Subcutaneous abdominal adipose tissue (tissue), 5 donors: Measurements from ENCODE around the gene MUS81.
A peak's percentile ranks its signal among the peaks of the same experiment; 100 is the strongest.
"Not testable (repeated sequence)": the region's sequence is repeated elsewhere in the genome, so short reads cannot be mapped to it uniquely, and the experiment has no call there.

ENCODE experiments used
- H3K27ac ChIP-seq: one replicate; pipeline ENCODE4 v1.7.0; 2013; ENCODE audit warnings: low read depth, mild to moderate bottlenecking, inconsistent platforms, low read length, moderate library complexity
- H3K27me3 ChIP-seq, 5 donors: one replicate each; pipeline ENCODE4 v1.7.0; 2013; ENCODE audit warnings: low read length in 5 of 5, inconsistent platforms in 1 of 5; ENCODE audit not compliant: control insufficient read depth in 5 of 5, insufficient read depth in 4 of 5
- H3K36me3 ChIP-seq, 5 donors: one replicate each; pipeline ENCODE4 v1.7.0; 2013; ENCODE audit warnings: low read length in 5 of 5; ENCODE audit not compliant: control insufficient read depth in 5 of 5, insufficient read depth in 5 of 5
- H3K4me1 ChIP-seq, 5 donors: one replicate each; pipeline ENCODE4 v1.7.0; 2013; ENCODE audit warnings: low read length in 5 of 5, mild to moderate bottlenecking in 3 of 5, moderate library complexity in 1 of 5; ENCODE audit not compliant: control insufficient read depth in 5 of 5, insufficient read depth in 5 of 5
- H3K4me3 ChIP-seq, 5 donors: one replicate each; pipeline ENCODE4 v1.7.0; 2013; ENCODE audit warnings: low read length in 5 of 5, low read depth in 1 of 5
- H3K9ac ChIP-seq, 5 donors: one replicate each; pipeline ENCODE4 v1.7.0; 2013; ENCODE audit warnings: low read length in 5 of 5, mild to moderate bottlenecking in 4 of 5, moderate library complexity in 3 of 5
- H3K9me3 ChIP-seq, 5 donors: one replicate each; pipeline ENCODE4 v1.7.0; 2013; ENCODE audit warnings: low read length in 5 of 5; ENCODE audit not compliant: control insufficient read depth in 5 of 5
- donor health status: healthy.
- donor health status: healthy.
- donor health status: healthy.
- donor health status: healthy.
- donor health status: healthy.

MUS81 gene

DNA sequence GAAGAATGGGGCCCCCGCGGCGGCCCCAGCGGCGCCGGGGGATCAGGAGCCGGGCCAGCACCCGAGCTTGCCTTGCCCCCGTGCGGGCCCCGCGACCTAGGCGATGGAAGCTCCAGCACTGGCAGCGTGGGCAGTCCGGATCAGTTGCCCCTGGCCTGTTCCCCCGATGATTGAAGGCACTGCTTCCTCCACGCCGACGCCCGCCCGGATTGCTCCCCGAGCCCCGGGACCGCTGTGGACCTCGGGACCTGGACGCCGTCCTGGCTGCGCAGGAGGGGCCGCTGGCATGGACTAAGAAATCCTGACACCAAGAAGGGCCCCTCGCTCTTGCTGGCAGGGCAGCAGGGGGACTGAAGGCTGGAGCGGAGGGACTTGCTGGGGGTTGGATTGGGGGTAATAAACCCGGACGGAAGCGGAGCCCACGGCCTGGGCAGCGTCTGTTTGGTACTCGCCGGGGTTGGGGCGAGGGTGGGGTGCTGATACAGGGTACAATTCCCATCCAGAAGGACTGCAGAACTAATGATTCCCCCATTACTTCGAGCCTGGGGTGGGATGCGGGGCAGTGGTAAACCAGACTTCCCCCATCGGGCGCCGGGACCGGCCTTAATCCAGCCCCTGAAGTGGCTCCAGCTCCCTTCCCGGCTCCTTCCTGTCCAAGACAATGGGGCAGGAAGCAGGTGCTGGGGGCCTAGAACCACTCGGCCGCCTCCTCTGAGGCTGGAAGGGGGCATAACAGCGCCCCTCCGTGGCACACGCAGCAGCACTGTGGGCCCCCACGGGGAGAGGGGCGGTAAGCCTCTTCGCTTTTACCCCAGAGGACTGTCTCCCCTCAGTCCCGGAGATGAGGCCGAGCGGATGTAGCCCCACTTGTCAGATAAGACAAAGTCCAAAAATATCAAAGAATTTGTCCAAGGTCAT is 31.2 kb downstream of the MUS81 start:
- Histone ChIP-seq H3K4me3 (peak overlapping the region; percentile 59 to 88 (median 78)), H3K9me3 (no peaks in the 10 kb centered on the region), H3K4me1 (peaks cover 8 to 68% (median 62%) of the 10 kb centered on the region in 5 donors), H3K36me3 (peaks cover 2 to 6% (median 4%) of the 10 kb centered on the region in 5 donors), H3K27me3 (no peaks in the 10 kb centered on the region), H3K9ac (peak overlapping the region; percentile 26 to 79 (median 77)), H3K27ac (peak overlapping the region; percentile 99)

DNA sequence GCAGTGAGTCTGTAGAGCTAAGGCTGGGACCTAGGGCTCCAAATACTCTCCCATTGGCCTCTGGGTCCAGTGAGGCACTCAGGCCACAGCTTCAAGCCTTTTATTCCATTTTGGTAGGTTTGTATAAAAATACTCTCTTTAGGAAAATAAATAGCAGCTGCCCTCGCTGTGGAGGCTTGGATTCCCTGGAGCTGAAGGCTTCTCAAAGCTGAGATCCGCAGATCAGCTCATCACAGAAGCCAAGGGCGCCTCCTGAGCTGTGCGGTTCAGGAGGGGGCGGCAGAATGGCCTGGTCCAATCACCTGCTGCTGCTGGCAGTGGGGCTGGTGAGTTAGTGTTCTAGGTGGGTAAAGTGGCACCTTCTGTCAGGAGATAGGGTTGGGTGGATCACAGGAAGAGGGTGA is 31.9 kb downstream of the MUS81 start:
- not testable (repeated sequence) for H3K9me3 ChIP-seq, H3K27me3 ChIP-seq, H3K36me3 ChIP-seq
- peak overlapping the region; percentile 99 for H3K27ac ChIP-seq
- peaks cover 8 to 68% (median 62%) of the 10 kb centered on the region in 5 donors for H3K4me1 ChIP-seq
- H3K4me3 ChIP-seq = peak overlapping the region in 4 of 5 donors; percentile 59 to 88 (median 75)
- peak overlapping the region; percentile 26 to 79 (median 77) for H3K9ac ChIP-seq

DNA sequence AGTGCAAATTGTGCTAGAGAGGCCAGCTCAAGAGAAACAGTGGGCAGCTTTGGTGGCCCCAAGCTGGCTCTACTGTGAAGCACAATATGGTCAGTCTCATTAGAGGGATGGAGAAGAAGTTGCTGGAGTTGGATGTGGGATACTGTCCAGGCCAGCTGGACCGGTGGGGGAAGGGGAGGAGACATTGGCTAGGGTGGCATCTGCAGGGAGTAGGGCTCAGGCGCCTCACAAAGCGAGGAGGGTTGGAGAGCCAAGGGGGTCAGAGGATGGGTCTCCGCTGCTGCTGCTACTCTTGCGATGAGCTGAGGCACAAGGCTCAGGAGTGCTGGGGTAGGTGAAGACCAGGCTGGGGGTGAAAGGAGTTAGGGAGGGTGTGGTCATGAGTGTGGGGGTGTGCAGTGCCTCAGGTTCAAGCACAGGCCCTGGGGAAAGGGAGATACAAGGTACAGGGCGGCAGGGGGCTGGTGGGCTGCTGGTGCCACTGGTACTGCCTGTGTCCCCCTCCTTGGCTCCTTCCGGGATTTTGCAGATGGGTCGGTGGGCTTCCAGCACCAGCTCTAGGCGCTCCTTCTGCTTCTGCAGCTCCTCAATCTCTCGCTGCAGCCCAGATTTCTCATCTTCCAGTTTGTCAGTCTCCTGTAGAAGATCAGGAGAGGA is 32.6 kb downstream of the MUS81 start:
- Histone ChIP-seq H3K27ac (peak overlapping the region; percentile 99), H3K4me1 (peaks cover 8 to 61% (median 56%) of the 10 kb centered on the region in 5 donors), H3K4me3 (peak overlapping the region in 4 of 5 donors; percentile 44 to 88 (median 75)), H3K36me3 (no peaks in the 10 kb centered on the region), H3K27me3 (no peaks in the 10 kb centered on the region), H3K9ac (no peak overlapping the region), H3K9me3 (no peaks in the 10 kb centered on the region)

DNA sequence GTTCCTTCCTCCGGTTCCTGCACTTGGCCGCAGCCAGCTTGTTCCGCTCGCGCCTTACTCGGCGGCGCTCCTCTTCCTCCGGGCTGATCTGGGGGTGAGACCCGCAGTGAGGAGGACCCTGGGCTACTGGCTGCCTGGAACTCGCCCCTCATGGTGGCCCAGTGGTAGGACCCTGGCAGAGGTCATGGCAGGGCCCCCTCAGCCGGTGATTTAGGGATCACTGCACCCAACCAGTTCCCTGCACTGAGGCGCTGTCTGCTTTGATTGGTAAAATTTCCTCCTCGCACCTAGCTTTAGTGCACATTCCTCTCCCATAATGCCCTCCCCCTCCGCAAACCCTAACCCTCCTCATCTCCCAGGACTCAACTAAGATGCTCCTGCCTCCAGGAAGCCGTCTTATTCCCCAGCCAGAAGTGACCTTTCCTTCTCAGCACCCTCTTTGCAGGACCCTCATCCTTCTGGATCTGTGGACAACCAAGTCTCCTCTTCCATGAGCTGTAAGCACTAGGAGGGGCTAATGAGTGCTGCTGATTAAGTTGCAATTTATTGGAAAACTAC is 33.9 kb downstream of the MUS81 start:
- H3K4me1 ChIP-seq = peaks cover 8 to 56% (median 52%) of the 10 kb centered on the region in 5 donors
- H3K27me3 ChIP-seq = peaks cover 0 to 2% (median 0%) of the 10 kb centered on the region in 5 donors
- no peaks in the 10 kb centered on the region for H3K36me3 ChIP-seq
- H3K9ac ChIP-seq = peak overlapping the region in 4 of 5 donors; percentile 2 to 68 (median 28)
- no peaks in the 10 kb centered on the region for H3K9me3 ChIP-seq
- H3K27ac ChIP-seq = peak overlapping the region; percentile 99
- H3K4me3 ChIP-seq = peak overlapping the region in 4 of 5 donors; percentile 33 to 78 (median 58)

DNA sequence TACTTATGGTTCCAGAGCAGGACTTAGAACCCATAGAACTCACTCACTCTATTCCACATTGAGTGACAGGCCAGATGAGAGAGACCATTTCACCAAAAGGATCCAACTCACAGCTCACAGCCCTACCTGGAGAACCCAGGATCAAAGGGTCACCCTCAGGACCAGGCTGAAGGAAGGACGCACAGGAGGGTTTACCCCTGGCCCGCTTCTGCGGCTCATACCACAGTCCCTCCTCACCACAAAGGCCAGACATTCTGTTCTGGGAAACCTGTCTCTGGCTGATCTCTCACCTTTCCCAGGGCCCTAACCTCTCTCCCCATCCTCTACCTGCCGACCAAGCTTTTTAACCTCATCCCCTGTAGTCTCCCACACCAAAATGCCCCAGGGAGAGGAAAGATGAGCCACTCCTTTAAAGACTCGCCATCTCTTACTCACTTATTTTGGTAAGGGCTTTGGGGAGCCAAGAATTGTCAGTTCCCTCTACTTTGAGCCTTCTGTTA is 35.3 kb downstream of the MUS81 start:
- no peaks in the 10 kb centered on the region for H3K36me3 ChIP-seq
- H3K9ac ChIP-seq = no peak overlapping the region
- H3K4me3 ChIP-seq = no peak overlapping the region
- H3K4me1 ChIP-seq = peaks cover 4 to 55% (median 48%) of the 10 kb centered on the region in 5 donors
- no peaks in the 10 kb centered on the region for H3K9me3 ChIP-seq
- no peak overlapping the region for H3K27ac ChIP-seq
- H3K27me3 ChIP-seq = peaks cover 0 to 2% (median 0%) of the 10 kb centered on the region in 5 donors

DNA sequence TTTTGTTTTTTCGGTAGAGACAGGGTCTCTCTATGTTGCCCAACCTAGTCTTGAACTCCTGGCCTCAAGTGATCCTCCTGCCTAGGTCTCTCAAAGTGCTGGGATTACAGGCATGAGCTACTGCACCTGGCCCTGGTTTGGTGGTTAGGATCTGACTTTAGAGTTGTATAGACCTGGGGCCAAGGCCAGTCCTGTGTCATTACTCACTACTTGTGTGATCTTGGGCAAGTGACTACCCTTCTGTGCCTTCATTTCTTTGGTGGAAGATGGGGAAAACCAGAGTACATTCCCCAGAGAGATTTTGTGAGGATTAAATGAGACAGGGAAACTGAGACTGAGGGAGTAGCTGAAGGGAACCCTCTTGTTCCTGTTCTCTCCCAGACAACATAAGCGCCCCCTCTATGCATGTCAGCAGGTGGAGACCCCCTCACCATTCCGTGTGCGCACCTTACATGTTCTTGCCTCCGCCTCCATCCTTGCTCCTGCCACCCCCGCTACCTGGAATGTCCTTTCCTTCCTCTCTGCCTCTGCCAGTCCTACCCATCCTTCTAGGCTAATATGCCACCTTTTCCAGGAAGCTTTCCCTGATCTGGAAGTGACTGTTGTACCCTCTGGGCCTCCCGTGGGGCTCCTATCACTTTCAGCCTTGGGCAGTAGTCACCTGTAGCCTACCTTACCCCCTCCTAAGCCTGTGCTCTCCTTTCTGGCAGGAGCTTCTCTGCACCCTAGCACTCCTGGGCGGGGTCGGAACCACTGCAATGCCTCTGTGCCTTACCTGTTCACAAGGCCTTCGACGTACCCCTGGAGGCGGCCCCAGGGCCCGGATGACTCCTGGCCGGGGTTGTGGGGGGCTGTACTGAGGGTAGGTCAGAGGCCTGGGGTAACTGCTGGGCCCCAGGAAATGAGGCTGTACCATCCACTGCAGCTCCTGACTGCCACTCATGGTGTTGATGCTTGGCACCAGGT is 36.1 kb downstream of the MUS81 start:
- Histone ChIP-seq H3K4me3 (no peak overlapping the region), H3K9ac (no peak overlapping the region), H3K9me3 (no peaks in the 10 kb centered on the region), H3K27me3 (peaks cover 0 to 2% (median 0%) of the 10 kb centered on the region in 5 donors), H3K36me3 (no peaks in the 10 kb centered on the region), H3K4me1 (peaks cover 4 to 51% (median 42%) of the 10 kb centered on the region in 5 donors), H3K27ac (no peak overlapping the region)

DNA sequence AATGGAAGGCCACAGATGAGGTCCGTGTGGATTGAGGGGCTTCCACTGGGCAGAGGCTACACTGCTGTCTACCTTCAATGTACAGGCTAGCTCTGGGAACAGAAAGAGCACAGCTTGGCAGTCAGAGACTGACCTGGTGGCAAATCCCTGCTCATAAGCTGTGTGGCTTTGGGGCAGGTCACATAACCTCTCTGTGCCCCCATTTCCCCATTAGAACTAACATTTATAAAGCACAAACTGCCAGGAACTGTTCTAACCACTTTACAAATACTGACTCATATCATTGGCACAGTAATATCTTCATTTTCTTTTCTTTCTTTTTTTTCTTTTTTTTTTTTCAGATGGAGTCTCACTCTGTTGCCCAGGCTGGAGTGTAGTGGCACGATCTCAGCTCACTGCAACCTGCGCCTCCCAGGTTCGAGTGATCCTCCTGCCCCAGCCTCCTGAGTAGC is 36.8 kb downstream of the MUS81 start:
- Histone ChIP-seq H3K4me3 (no peak overlapping the region), H3K27me3 (peaks cover 0 to 2% (median 0%) of the 10 kb centered on the region in 5 donors), H3K4me1 (peaks cover 4 to 44% (median 35%) of the 10 kb centered on the region in 5 donors), H3K36me3 (no peaks in the 10 kb centered on the region), H3K9me3 (no peaks in the 10 kb centered on the region), H3K27ac (no peak overlapping the region), H3K9ac (no peak overlapping the region)

DNA sequence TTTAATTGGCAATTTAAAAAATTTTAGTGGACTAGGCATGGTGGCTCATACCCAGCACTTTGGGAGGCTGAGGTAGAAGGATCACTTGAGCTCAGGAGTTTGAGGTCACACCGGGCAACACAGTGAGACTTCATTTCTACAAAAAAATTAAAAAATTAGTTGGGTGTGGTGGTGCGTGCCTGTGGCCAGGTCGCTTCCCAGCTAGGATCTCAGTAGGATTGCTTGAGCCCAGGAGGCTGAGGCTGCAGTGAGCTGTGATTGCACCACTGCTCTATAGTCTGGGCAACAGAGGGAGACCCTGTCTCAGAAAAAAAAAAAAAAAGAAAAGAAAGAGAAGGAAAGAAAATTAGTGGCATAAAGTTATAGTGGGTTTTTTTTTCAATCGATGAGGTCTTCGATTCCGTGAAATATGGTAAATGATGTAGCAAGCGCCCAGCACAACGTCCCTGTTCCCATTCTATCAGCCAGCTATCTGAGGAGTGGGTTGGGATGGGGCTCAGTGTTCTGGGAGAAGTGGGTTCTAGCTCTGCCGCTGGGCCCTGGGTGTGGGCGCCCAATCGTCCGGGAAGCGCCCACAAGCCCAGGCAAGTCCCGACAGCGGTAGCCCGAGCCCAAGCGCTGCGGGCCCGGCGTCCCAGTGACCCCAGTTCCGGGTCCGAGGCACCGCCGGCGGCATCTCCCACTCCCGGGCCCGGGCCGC is 38.6 kb downstream of the MUS81 start:
- H3K4me3 ChIP-seq = peak overlapping the region; percentile 40 to 82 (median 79)
- H3K27me3 ChIP-seq = peaks cover 0 to 2% (median 0%) of the 10 kb centered on the region in 5 donors
- no peaks in the 10 kb centered on the region for H3K9me3 ChIP-seq
- H3K36me3 ChIP-seq = no peaks in the 10 kb centered on the region
- H3K4me1 ChIP-seq = peaks cover 1 to 27% (median 19%) of the 10 kb centered on the region in 5 donors
- peak overlapping the region in 3 of 5 donors; percentile 42 to 84 (median 62) for H3K9ac ChIP-seq
- H3K27ac ChIP-seq = peak overlapping the region; percentile 30
